Measurements from ENCODE around the gene EFHC1.
"Not testable (repeated sequence)": the region's sequence is repeated elsewhere in the genome, so short reads cannot be mapped to it uniquely, and the experiment has no call there.

The EFHC1 gene

GRCh38 chr6:52399511-52400312 is 20.4 kb upstream of the EFHC1 start:
- no peak for DNase-seq (ENCODE audit: low read depth in 2 of 2)

- no peak for DNase-seq (ENCODE audit: low read depth in 2 of 2)
Observed at GRCh38 chr6:52400313-52401041, 19.7 kb upstream of the EFHC1 start.

- DNase-seq (ENCODE audit: low read depth in 2 of 2): no peak
Observed at GRCh38 chr6:52403086-52403485, 17.1 kb upstream of the EFHC1 start.

- DNase-seq (ENCODE audit: low read depth in 2 of 2): no peak
Observed at GRCh38 chr6:52403627-52404026, 16.5 kb upstream of the EFHC1 start.

- no peak for DNase-seq (ENCODE audit: low read depth in 2 of 2)
Observed at GRCh38 chr6:52405243-52405642, 14.9 kb upstream of the EFHC1 start.

GRCh38 chr6:52407467-52407866 is 12.7 kb upstream of the EFHC1 start:
- DNase-seq (ENCODE audit: low read depth in 2 of 2): no peak

- DNase-seq (ENCODE audit: low read depth in 2 of 2): no peak
Observed at GRCh38 chr6:52409499-52409898, 10.6 kb upstream of the EFHC1 start.

- no peak for DNase-seq (ENCODE audit: low read depth in 2 of 2)
Observed at GRCh38 chr6:52410979-52411378, 9.2 kb upstream of the EFHC1 start.

GRCh38 chr6:52411911-52412310 is 8.2 kb upstream of the EFHC1 start:
- DNase-seq (ENCODE audit: low read depth in 2 of 2): no peak

- DNase-seq (ENCODE audit: low read depth in 2 of 2): no peak
Observed at GRCh38 chr6:52415333-52415732, 4.8 kb upstream of the EFHC1 start.

GRCh38 chr6:52415917-52416628 is 4.1 kb upstream of the EFHC1 start:
- no peak for DNase-seq (ENCODE audit: low read depth in 2 of 2)

- no peak for DNase-seq (ENCODE audit: low read depth in 2 of 2)
Observed at GRCh38 chr6:52416629-52417151, 3.5 kb upstream of the EFHC1 start.

- DNase-seq (ENCODE audit: low read depth in 2 of 2): no peak
Observed at GRCh38 chr6:52417675-52418111, 2.4 kb upstream of the EFHC1 start.

- no peak for DNase-seq (ENCODE audit: low read depth in 2 of 2)
Observed at GRCh38 chr6:52418606-52419005, 1.5 kb upstream of the EFHC1 start.

- DNase-seq (ENCODE audit: low read depth in 2 of 2): no peak
Observed at GRCh38 chr6:52420668-52421358, 671 bp downstream of the EFHC1 start.

GRCh38 chr6:52422156-52422555 is 2.0 kb downstream of the EFHC1 start:
- no peak for DNase-seq (ENCODE audit: low read depth in 2 of 2)

- no peak for DNase-seq (ENCODE audit: low read depth in 2 of 2)
Observed at GRCh38 chr6:52423448-52423847, 3.3 kb downstream of the EFHC1 start.

GRCh38 chr6:52423971-52424381 is 3.8 kb downstream of the EFHC1 start:
- no peak for DNase-seq (ENCODE audit: low read depth in 2 of 2)

- DNase-seq (ENCODE audit: low read depth in 2 of 2): no peak
Observed at GRCh38 chr6:52424513-52424912, 4.4 kb downstream of the EFHC1 start.

GRCh38 chr6:52426667-52427066 is 6.5 kb downstream of the EFHC1 start:
- no peak for DNase-seq (ENCODE audit: low read depth in 2 of 2)

GRCh38 chr6:52433294-52433693 is 13.2 kb downstream of the EFHC1 start:
- not testable (repeated sequence) for DNase-seq (ENCODE audit: low read depth in 2 of 2)

GRCh38 chr6:52435345-52435744 is 15.2 kb downstream of the EFHC1 start:
- DNase-seq (ENCODE audit: low read depth in 2 of 2): no peak
